ENCODE measurements around the gene DDIT3. TPM values are rescaled to one million over a fixed set of nuclear protein-coding genes. Genes with fewer than 3 reads are reported as not detected.

DDIT3 gene
- total and polyA plus RNA-seq, 2 of the 4 experiments (the other 2 are of a cell fraction), result 19.4 to 54.4 TPM

DNA sequence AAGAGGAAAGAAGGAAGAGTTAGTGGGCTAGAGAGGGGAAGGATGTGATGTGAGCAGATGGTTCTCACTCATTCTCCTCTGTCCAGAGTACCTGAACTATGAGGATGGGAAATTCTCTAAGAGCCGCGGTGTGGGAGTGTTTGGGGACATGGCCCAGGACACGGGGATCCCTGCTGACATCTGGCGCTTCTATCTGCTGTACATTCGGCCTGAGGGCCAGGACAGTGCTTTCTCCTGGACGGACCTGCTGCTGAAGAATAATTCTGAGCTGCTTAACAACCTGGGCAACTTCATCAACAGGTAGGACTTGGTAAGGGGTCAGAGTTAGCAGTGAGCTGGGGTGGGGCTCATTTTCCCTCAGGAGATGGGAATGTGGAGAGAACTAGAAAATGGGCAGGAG, 7.6 kb downstream of the DDIT3 start:
- Histone ChIP-seq H3K4me1 (ENCODE audit: control insufficient read depth, insufficient read depth, low read length) (no peaks in the 10 kb centered on the region), H2BK20ac (ENCODE audit: low read depth, low read length) (no peak overlapping the region), H3K79me1 (ENCODE audit: low read depth in 1 of 2, low read length in 2 of 2) (peaks cover 24 to 69% of the 10 kb centered on the region in 2 experiments), H2AK9ac (replicated peaks; ENCODE audit: low read depth, low read length, poor library complexity) (no peak overlapping the region), H2AK5ac (ENCODE audit: low read depth, low read length) (no peak overlapping the region), H3K36me3 (ENCODE audit: control insufficient read depth, insufficient read depth, low read length) (peaks cover 76% of the 10 kb centered on the region), H2BK120ac (ENCODE audit: low read depth, low read length) (no peak overlapping the region), H3K4me3 (ENCODE audit: insufficient read depth, low read depth, low read length) (no peak overlapping the region), H3K9ac (ENCODE audit: low read depth, low read length) (no peak overlapping the region), H3K56ac (ENCODE audit: extremely low read depth, insufficient read depth, low read length) (no peak overlapping the region), H3K9me3 (ENCODE audit: control insufficient read depth, insufficient read depth, low read length) (no peaks in the 10 kb centered on the region), H3K14ac (replicated peaks; ENCODE audit: low read depth, low read length) (no peak overlapping the region), H4K8ac (ENCODE audit: low read depth in 2 of 2, low read length in 2 of 2) (no peak overlapping the region), H4K20me1 (ENCODE audit: insufficient read depth, low read length) (peaks cover 71% of the 10 kb centered on the region), H2BK5ac (ENCODE audit: low read depth, low read length, poor library complexity, severe bottlenecking) (no peak overlapping the region), H2AFZ (replicated peaks; ENCODE audit: low read length, poor library complexity) (no peak overlapping the region), H3K18ac (ENCODE audit: low read depth, low read length) (no peak overlapping the region), H3K27me3 (ENCODE audit: control insufficient read depth, insufficient read depth, low read length) (no peaks in the 10 kb centered on the region), H4K5ac (ENCODE audit: low read depth, low read length) (no peak overlapping the region), H3K4ac (ENCODE audit: low read depth, low read length) (no peak overlapping the region), H4K91ac (ENCODE audit: insufficient read depth, low read depth, low read length) (no peak overlapping the region), H3K27ac (ENCODE audit: insufficient read depth, low read length) (no peak overlapping the region), H3K4me2 (ENCODE audit: low read depth, low read length) (no peak overlapping the region), H3K23ac (ENCODE audit: low read depth, low read length) (no peak overlapping the region), H2BK15ac (ENCODE audit: low read depth, low read length) (no peak overlapping the region), H3K9me1 (ENCODE audit: insufficient read depth, low read length) (peaks cover 3% of the 10 kb centered on the region; the same call in 1 of the 2 replicates)
- dilution Hi-C loops (cut with HindIII; ENCODE audit: low sequenced_read_pairs, unreplicated experiment) (no loop called here), in situ Hi-C loops (cut with MboI; ENCODE audit: low sequenced_read_pairs) (no loop called here), intact Hi-C loops (cut with micrococcal nuclease) (no loop called here)
- CTCF ChIA-PET, result no interaction called here
- no TSS peak for BruUV-seq (replicated peaks)
- WGBS, 2 experiments (ENCODE audit: extremely low coverage in 2 of 2, insufficient read length in 1 of 2), result 80% methylated on average over 1 of the region's 6 CpGs; no CpG with 5 or more reads in 1 of the 2 experiments
- ATAC-seq (ENCODE audit: low read depth), result no peak
- TF ChIP-seq POLR2A (IDR thresholded peaks at IDR 0.05; ENCODE audit: low read depth, low read length) (no peak), RCOR1 (IDR thresholded peaks at IDR 0.05; ENCODE audit: insufficient replicate concordance, low read length) (no peak)
- DNase-seq, result no peak
- POLR2A ChIA-PET (ENCODE audit: unreplicated experiment), result interaction anchor here (0.6 kb wide), 1 partner anchor 121 kb away, joined by 5 read pairs; no protein-coding TSS in a partner anchor

Measured in IMR-90 (cell line).